Hepatocyte (in vitro differentiated cells): ENCODE data around the gene INPP5D.

ENCODE experiments used
- CTCF ChIP-seq: fragments of 200-600 bp; sonication (generic); IDR thresholded peaks from 2 replicates; pipeline ENCODE4 v1.5.1; 2016; ENCODE audit warnings: antibody characterized with exemption, mild to moderate bottlenecking; ENCODE audit not compliant: poor library complexity
- EZH2 ChIP-seq: fragments of 200-600 bp; sonication (generic); IDR thresholded peaks from 2 replicates; pipeline ENCODE4 v1.6.1; 2016; ENCODE audit warnings: antibody characterized with exemption, mild to moderate bottlenecking, borderline replicate concordance

- TF ChIP-seq CTCF (no peak), EZH2 (no peak)
These were observed 52.2 kb downstream of the INPP5D start for GRCh38 chr2:233112329-233112728.
